NCI-H345 (cell line): ENCODE data around the gene SANBR.

Source experiments
- DNase-seq: peaks from one replicate; lab custom pipeline; 2025; lab: John Stamatoyannopoulos, UW

Gene SANBR

GRCh38 chr2:61090386-61090921 is 24.8 kb downstream of the SANBR start:
- DNase-seq: no peak

- DNase-seq: no peak
These were observed 25.8 kb downstream of the SANBR start for GRCh38 chr2:61091485-61091884.

- DNase-seq: no peak
These were observed 30.8 kb downstream of the SANBR start for GRCh38 chr2:61096438-61096837.

- no peak for DNase-seq
These were observed 35.1 kb downstream of the SANBR start for GRCh38 chr2:61100801-61101200.

- DNase-seq: no peak
These were observed 43.6 kb downstream of the SANBR start for GRCh38 chr2:61109291-61109690.

GRCh38 chr2:61111708-61112107 is 46.0 kb downstream of the SANBR start:
- DNase-seq: no peak

- DNase-seq: no peak
These were observed 48.5 kb downstream of the SANBR start for GRCh38 chr2:61114147-61114546.
